A673 (cell line): ENCODE data around the gene SLC35F6.

Experiments used
- EZH2 ChIP-seq: fragments of 200-600 bp; sonication (generic); IDR thresholded peaks from 2 replicates; pipeline ENCODE4 v1.6.1; 2017; ENCODE audit warnings: borderline replicate concordance, low read depth, mild to moderate bottlenecking, mixed read lengths, antibody characterized with exemption, low read length; ENCODE audit not compliant: poor library complexity, severe bottlenecking
- TF ChIP-seq, protein P1 (sequence below): fragments of 300-800, 200-600 bp; sonication (generic); conservative IDR thresholded peaks from 2 replicates; pipeline ENCODE4 v1.5.1; 2017; ENCODE audit warnings: low read depth, mild to moderate bottlenecking, antibody characterized with exemption, low read length, moderate library complexity, mixed read lengths

DNA sequence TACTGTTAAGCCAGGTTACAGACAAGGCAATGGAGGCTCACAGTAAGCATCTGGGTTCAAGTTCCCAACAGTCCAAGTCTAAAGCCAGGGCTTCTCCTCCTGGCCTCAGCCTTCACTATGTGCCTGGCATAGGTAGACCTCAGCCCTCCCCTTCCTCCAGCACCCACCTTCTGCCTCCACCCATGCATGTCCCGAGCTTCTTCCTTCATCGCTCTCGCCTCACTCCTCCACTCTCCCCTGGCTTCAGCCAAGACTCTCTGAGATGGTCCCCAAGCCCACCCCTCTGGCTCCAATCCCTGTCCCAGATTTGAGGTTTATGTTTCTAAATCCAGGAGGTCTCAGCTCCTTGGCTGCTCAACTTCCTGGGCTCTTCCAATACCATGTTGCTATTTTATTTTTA lies 48.6 kb downstream of the SLC35F6 start:
- TF ChIP-seq, protein P1, sequence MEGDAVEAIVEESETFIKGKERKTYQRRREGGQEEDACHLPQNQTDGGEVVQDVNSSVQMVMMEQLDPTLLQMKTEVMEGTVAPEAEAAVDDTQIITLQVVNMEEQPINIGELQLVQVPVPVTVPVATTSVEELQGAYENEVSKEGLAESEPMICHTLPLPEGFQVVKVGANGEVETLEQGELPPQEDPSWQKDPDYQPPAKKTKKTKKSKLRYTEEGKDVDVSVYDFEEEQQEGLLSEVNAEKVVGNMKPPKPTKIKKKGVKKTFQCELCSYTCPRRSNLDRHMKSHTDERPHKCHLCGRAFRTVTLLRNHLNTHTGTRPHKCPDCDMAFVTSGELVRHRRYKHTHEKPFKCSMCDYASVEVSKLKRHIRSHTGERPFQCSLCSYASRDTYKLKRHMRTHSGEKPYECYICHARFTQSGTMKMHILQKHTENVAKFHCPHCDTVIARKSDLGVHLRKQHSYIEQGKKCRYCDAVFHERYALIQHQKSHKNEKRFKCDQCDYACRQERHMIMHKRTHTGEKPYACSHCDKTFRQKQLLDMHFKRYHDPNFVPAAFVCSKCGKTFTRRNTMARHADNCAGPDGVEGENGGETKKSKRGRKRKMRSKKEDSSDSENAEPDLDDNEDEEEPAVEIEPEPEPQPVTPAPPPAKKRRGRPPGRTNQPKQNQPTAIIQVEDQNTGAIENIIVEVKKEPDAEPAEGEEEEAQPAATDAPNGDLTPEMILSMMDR = no peak
- TF ChIP-seq EZH2 = no peak
